WTC11 (cell line): Measurements from ENCODE around the gene SPINK8. TPM values are rescaled to one million over a fixed set of nuclear protein-coding genes. Genes with fewer than 3 reads are reported as not detected.

Source experiments
- ATAC-seq: fragments of 200-7000 bp; cut with Tn5 transposase; 2 replicates; pipeline ENCODE4 v1.10.0; 2021; ENCODE audit warnings: mild to moderate bottlenecking, moderate library complexity
- CTCF ChIA-PET: fragments of 300-600 bp; sonication (Branson Sonifier 250); formaldehyde crosslinking; loops from one replicate; lab custom pipeline; 2021; ENCODE audit warnings: antibody characterized with exemption; lab: Charles Lee
- POLR2A ChIA-PET: fragments of 350-600 bp; sonication (Branson Sonifier 250); formaldehyde crosslinking; loops from one replicate; lab custom pipeline; 2021; ENCODE audit warnings: antibody characterized with exemption; lab: Charles Lee
- DNase-seq: peaks from one replicate; pipeline ENCODE4 v3.0.0; 2021; ENCODE audit warnings: low spot score
- H3K27ac Mint-ChIP-seq: 2 replicates; pipeline ENCODE4 v1.8.0; 2021; ENCODE audit warnings: mixed read lengths
- H3K27me3 Mint-ChIP-seq: 2 replicates; pipeline ENCODE4 v1.8.0; 2021; ENCODE audit warnings: low read depth, mild to moderate bottlenecking, moderate library complexity, mixed read lengths
- H3K36me3 Mint-ChIP-seq: 2 replicates; pipeline ENCODE4 v1.8.0; 2021; ENCODE audit warnings: mixed read lengths
- H3K4me1 Mint-ChIP-seq: 2 replicates; pipeline ENCODE4 v1.8.0; 2022; ENCODE audit warnings: mixed read lengths
- H3K4me3 Mint-ChIP-seq: 2 replicates; pipeline ENCODE4 v1.8.0; 2021; ENCODE audit warnings: mild to moderate bottlenecking, moderate library complexity, mixed read lengths
- H3K9me3 Mint-ChIP-seq: 2 replicates; pipeline ENCODE4 v1.8.0; 2021; ENCODE audit warnings: mixed read lengths
- ATF1 ChIP-seq: sonication (generic); formaldehyde crosslinking; IDR thresholded peaks from 2 replicates; pipeline ENCODE4 v1.8.1; 2023; ENCODE audit warnings: mild to moderate bottlenecking, moderate library complexity, missing genetic modification reagents
- GTF2I ChIP-seq: fragments of 250-450 bp; sonication (Bioruptor Pico); conservative IDR thresholded peaks from 2 replicates; pipeline ENCODE4 v1.4.0; 2021; ENCODE audit warnings: mild to moderate bottlenecking
- HMGA2 ChIP-seq: fragments of 250-450 bp; sonication (Bioruptor Pico); IDR thresholded peaks from 2 replicates; pipeline ENCODE4 v1.4.0; 2021; ENCODE audit warnings: mild to moderate bottlenecking, moderate library complexity
- NFATC4 ChIP-seq: fragments of 250-450 bp; sonication (Bioruptor Pico); IDR thresholded peaks from 2 replicates; pipeline ENCODE4 v1.9.0; 2021; ENCODE audit warnings: mild to moderate bottlenecking
- NFE2L1 ChIP-seq: sonication (generic); formaldehyde crosslinking; IDR thresholded peaks from 2 replicates; pipeline ENCODE4 v1.8.1; 2023; ENCODE audit warnings: missing genetic modification reagents
- NFYB ChIP-seq: sonication (generic); formaldehyde crosslinking; conservative IDR thresholded peaks from 2 replicates; pipeline ENCODE4 v1.8.0; 2022; ENCODE audit warnings: low read depth, missing genetic modification reagents
- RELA ChIP-seq: sonication (generic); formaldehyde crosslinking; IDR thresholded peaks from 2 replicates; pipeline ENCODE4 v1.8.1; 2022; ENCODE audit warnings: missing genetic modification reagents, mild to moderate bottlenecking, borderline replicate concordance
- SMAD4 ChIP-seq: sonication (generic); formaldehyde crosslinking; IDR thresholded peaks from 2 replicates; pipeline ENCODE4 v1.8.0; 2022; ENCODE audit warnings: mild to moderate bottlenecking, missing genetic modification reagents
- SP1 ChIP-seq: sonication (generic); formaldehyde crosslinking; conservative IDR thresholded peaks from 2 replicates; pipeline ENCODE4 v1.8.1; 2022; ENCODE audit warnings: missing genetic modification reagents
- TEAD1 ChIP-seq: sonication (generic); formaldehyde crosslinking; IDR thresholded peaks from 2 replicates; pipeline ENCODE4 v1.8.0; 2022; ENCODE audit warnings: mild to moderate bottlenecking, missing genetic modification reagents
- TP53 ChIP-seq: sonication (generic); formaldehyde crosslinking; IDR thresholded peaks from 2 replicates; pipeline ENCODE4 v1.8.1; 2023; ENCODE audit warnings: mild to moderate bottlenecking, missing genetic modification reagents
- ZNF416 ChIP-seq: fragments of 250-450 bp; sonication (Bioruptor Pico); IDR thresholded peaks from 2 replicates; pipeline ENCODE4 v1.9.0; 2021; ENCODE audit warnings: mild to moderate bottlenecking, inconsistent platforms
- ZNF423 ChIP-seq: fragments of 250-450 bp; sonication (Bioruptor Pico); IDR thresholded peaks from 2 replicates; pipeline ENCODE4 v2.1.2; 2022; ENCODE audit warnings: mild to moderate bottlenecking, moderate library complexity
- ZNF671 ChIP-seq: fragments of 250-450 bp; sonication (Bioruptor Pico); IDR thresholded peaks from 2 replicates; pipeline ENCODE4 v1.8.0; 2021; ENCODE audit warnings: mild to moderate bottlenecking
- total RNA-seq: library from RNA; stranded (reverse); gene quantifications from 3 replicates; pipeline ENCODE4 v1.2.3, GENCODE V29; 2021
- TF ChIP-seq, protein P1 (sequence below): fragments of 250-450 bp; sonication (Bioruptor Pico); IDR thresholded peaks from 2 replicates; pipeline ENCODE4 v1.9.0; 2021; ENCODE audit warnings: mild to moderate bottlenecking, borderline replicate concordance
- TF ChIP-seq, protein P2 (sequence below): fragments of 250-450 bp; sonication (Bioruptor Pico); IDR thresholded peaks from 2 replicates; pipeline ENCODE4 v1.8.0; 2021; ENCODE audit warnings: mild to moderate bottlenecking
- TF ChIP-seq, protein P3 (sequence below): sonication (generic); formaldehyde crosslinking; conservative IDR thresholded peaks from 2 replicates; pipeline ENCODE4 v1.8.1; 2023; ENCODE audit warnings: mild to moderate bottlenecking, low read depth, missing genetic modification reagents, moderate library complexity
- TF ChIP-seq, protein P4 (sequence below): sonication (generic); formaldehyde crosslinking; IDR thresholded peaks from 2 replicates; pipeline ENCODE4 v1.8.1; 2023; ENCODE audit warnings: mild to moderate bottlenecking, moderate library complexity, missing genetic modification reagents
- TF ChIP-seq, protein P5 (sequence below): sonication (generic); formaldehyde crosslinking; IDR thresholded peaks from 2 replicates; pipeline ENCODE4 v1.8.1; 2023; ENCODE audit warnings: mild to moderate bottlenecking, missing genetic modification reagents, borderline replicate concordance
- TF ChIP-seq, protein P6 (sequence below): fragments of 200-600 bp; IDR thresholded peaks from 2 replicates; pipeline ENCODE4 v1.8.0; 2022; ENCODE audit warnings: antibody characterized with exemption

SPINK8 gene
- total RNA-seq, 1 experiment from 2014 or later = not detected

DNA sequence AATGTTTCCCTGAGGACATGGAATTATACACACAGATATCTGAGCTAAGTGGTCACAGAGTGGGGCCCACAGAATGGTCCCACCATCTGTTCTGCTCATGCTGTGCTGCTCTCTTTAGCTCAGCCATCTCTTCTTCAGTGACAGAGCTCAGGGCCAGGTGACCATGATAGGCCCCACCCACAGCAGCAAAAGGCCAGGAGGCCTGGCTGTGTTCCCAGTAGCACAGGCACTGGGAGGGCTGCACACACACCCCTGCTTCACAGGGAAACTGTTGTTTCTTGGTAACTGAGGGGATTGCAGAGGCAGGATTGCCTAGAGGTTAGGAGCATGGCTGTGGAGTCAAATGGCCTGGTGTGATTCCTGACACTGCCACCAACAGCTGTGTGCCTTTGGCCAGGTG lies 33.7 kb upstream of the SPINK8 start:
- H3K36me3 Mint-ChIP-seq = peaks cover 2% of the 10 kb centered on the region; the same call in 1 of the 2 replicates
- peaks cover 13% of the 10 kb centered on the region for H3K4me1 Mint-ChIP-seq
- POLR2A ChIA-PET = no interaction called here
- H3K4me3 Mint-ChIP-seq = no peak overlapping the region
- peak; percentile 64 for ATAC-seq
- H3K9me3 Mint-ChIP-seq = peaks cover 22% of the 10 kb centered on the region
- TF ChIP-seq, protein P1, sequence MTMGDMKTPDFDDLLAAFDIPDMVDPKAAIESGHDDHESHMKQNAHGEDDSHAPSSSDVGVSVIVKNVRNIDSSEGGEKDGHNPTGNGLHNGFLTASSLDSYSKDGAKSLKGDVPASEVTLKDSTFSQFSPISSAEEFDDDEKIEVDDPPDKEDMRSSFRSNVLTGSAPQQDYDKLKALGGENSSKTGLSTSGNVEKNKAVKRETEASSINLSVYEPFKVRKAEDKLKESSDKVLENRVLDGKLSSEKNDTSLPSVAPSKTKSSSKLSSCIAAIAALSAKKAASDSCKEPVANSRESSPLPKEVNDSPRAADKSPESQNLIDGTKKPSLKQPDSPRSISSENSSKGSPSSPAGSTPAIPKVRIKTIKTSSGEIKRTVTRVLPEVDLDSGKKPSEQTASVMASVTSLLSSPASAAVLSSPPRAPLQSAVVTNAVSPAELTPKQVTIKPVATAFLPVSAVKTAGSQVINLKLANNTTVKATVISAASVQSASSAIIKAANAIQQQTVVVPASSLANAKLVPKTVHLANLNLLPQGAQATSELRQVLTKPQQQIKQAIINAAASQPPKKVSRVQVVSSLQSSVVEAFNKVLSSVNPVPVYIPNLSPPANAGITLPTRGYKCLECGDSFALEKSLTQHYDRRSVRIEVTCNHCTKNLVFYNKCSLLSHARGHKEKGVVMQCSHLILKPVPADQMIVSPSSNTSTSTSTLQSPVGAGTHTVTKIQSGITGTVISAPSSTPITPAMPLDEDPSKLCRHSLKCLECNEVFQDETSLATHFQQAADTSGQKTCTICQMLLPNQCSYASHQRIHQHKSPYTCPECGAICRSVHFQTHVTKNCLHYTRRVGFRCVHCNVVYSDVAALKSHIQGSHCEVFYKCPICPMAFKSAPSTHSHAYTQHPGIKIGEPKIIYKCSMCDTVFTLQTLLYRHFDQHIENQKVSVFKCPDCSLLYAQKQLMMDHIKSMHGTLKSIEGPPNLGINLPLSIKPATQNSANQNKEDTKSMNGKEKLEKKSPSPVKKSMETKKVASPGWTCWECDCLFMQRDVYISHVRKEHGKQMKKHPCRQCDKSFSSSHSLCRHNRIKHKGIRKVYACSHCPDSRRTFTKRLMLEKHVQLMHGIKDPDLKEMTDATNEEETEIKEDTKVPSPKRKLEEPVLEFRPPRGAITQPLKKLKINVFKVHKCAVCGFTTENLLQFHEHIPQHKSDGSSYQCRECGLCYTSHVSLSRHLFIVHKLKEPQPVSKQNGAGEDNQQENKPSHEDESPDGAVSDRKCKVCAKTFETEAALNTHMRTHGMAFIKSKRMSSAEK = no peak
- no peak for TF ChIP-seq ATF1 (CRISPR knock-in tag)
- TF ChIP-seq HMGA2 (CRISPR knock-in tag) = no peak
- TF ChIP-seq, protein P2, sequence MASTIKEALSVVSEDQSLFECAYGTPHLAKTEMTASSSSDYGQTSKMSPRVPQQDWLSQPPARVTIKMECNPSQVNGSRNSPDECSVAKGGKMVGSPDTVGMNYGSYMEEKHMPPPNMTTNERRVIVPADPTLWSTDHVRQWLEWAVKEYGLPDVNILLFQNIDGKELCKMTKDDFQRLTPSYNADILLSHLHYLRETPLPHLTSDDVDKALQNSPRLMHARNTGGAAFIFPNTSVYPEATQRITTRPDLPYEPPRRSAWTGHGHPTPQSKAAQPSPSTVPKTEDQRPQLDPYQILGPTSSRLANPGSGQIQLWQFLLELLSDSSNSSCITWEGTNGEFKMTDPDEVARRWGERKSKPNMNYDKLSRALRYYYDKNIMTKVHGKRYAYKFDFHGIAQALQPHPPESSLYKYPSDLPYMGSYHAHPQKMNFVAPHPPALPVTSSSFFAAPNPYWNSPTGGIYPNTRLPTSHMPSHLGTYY (CRISPR knock-in tag) = no peak
- no peak for TF ChIP-seq SP1 (CRISPR knock-in tag)
- TF ChIP-seq NFE2L1 (CRISPR knock-in tag) = no peak
- TF ChIP-seq GTF2I (CRISPR knock-in tag) = no peak
- TF ChIP-seq, protein P3, sequence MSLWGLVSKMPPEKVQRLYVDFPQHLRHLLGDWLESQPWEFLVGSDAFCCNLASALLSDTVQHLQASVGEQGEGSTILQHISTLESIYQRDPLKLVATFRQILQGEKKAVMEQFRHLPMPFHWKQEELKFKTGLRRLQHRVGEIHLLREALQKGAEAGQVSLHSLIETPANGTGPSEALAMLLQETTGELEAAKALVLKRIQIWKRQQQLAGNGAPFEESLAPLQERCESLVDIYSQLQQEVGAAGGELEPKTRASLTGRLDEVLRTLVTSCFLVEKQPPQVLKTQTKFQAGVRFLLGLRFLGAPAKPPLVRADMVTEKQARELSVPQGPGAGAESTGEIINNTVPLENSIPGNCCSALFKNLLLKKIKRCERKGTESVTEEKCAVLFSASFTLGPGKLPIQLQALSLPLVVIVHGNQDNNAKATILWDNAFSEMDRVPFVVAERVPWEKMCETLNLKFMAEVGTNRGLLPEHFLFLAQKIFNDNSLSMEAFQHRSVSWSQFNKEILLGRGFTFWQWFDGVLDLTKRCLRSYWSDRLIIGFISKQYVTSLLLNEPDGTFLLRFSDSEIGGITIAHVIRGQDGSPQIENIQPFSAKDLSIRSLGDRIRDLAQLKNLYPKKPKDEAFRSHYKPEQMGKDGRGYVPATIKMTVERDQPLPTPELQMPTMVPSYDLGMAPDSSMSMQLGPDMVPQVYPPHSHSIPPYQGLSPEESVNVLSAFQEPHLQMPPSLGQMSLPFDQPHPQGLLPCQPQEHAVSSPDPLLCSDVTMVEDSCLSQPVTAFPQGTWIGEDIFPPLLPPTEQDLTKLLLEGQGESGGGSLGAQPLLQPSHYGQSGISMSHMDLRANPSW (CRISPR knock-in tag) = no peak
- no peak for TF ChIP-seq ZNF416
- no peak for TF ChIP-seq NFATC4 (CRISPR knock-in tag)
- no peak for TF ChIP-seq TP53 (CRISPR knock-in tag)
- TF ChIP-seq ZNF423 (CRISPR knock-in tag) = no peak
- no peak for TF ChIP-seq RELA (CRISPR knock-in tag)
- H3K27me3 Mint-ChIP-seq = peaks cover 21% of the 10 kb centered on the region
- no peak overlapping the region for H3K27ac Mint-ChIP-seq
- CTCF ChIA-PET = interaction anchor here (0.7 to 2.7 kb wide), 4 partner anchors 10 to 172 kb away, joined by 3 to 9 read pairs (median 6); no protein-coding TSS in a partner anchor
- no peak for DNase-seq

DNA sequence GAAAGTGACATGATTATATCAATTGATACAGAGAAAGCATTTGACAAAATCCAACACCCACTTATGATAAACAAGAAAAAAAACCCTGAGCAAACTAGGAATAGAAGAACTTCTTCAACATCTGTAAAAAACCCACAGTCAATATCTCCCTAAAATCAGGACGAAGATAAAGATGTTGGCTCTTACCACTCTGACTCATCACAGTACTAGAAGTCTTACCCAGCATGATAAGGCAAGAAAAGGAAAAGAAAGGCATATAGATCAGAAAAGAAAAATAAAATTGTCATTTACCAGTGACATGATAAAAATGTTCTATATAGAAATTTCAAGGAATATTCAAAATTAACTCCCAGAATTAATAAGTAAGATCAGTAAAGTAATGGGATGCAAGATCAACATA lies 31.4 kb upstream of the SPINK8 start:
- Mint-ChIP-seq H3K4me3 (no peak overlapping the region), H3K4me1 (peaks cover 5% of the 10 kb centered on the region), H3K36me3 (peaks cover 11% of the 10 kb centered on the region; the same call in 1 of the 2 replicates), H3K27ac (no peak overlapping the region), H3K27me3 (peaks cover 27% of the 10 kb centered on the region), H3K9me3 (peaks cover 40% of the 10 kb centered on the region)
- ATAC-seq = no peak
- ChIA-PET CTCF (no interaction called here), POLR2A (interaction anchor here (0.6 kb wide), 1 partner anchor 29 kb away, joined by 3 read pairs; no protein-coding TSS in a partner anchor)
- DNase-seq = no peak
- TF ChIP-seq, protein P4, sequence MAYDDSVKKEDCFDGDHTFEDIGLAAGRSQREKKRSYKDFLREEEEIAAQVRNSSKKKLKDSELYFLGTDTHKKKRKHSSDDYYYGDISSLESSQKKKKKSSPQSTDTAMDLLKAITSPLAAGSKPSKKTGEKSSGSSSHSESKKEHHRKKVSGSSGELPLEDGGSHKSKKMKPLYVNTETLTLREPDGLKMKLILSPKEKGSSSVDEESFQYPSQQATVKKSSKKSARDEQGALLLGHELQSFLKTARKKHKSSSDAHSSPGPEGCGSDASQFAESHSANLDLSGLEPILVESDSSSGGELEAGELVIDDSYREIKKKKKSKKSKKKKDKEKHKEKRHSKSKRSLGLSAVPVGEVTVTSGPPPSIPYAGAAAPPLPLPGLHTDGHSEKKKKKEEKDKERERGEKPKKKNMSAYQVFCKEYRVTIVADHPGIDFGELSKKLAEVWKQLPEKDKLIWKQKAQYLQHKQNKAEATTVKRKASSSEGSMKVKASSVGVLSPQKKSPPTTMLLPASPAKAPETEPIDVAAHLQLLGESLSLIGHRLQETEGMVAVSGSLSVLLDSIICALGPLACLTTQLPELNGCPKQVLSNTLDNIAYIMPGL = no peak
- no peak for TF ChIP-seq TP53 (CRISPR knock-in tag)
- no peak for TF ChIP-seq NFYB (CRISPR knock-in tag)
- TF ChIP-seq, protein P5, sequence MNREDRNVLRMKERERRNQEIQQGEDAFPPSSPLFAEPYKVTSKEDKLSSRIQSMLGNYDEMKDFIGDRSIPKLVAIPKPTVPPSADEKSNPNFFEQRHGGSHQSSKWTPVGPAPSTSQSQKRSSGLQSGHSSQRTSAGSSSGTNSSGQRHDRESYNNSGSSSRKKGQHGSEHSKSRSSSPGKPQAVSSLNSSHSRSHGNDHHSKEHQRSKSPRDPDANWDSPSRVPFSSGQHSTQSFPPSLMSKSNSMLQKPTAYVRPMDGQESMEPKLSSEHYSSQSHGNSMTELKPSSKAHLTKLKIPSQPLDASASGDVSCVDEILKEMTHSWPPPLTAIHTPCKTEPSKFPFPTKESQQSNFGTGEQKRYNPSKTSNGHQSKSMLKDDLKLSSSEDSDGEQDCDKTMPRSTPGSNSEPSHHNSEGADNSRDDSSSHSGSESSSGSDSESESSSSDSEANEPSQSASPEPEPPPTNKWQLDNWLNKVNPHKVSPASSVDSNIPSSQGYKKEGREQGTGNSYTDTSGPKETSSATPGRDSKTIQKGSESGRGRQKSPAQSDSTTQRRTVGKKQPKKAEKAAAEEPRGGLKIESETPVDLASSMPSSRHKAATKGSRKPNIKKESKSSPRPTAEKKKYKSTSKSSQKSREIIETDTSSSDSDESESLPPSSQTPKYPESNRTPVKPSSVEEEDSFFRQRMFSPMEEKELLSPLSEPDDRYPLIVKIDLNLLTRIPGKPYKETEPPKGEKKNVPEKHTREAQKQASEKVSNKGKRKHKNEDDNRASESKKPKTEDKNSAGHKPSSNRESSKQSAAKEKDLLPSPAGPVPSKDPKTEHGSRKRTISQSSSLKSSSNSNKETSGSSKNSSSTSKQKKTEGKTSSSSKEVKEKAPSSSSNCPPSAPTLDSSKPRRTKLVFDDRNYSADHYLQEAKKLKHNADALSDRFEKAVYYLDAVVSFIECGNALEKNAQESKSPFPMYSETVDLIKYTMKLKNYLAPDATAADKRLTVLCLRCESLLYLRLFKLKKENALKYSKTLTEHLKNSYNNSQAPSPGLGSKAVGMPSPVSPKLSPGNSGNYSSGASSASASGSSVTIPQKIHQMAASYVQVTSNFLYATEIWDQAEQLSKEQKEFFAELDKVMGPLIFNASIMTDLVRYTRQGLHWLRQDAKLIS (CRISPR knock-in tag) = no peak
- TF ChIP-seq ZNF671 (CRISPR knock-in tag) = no peak
- TF ChIP-seq TEAD1 (CRISPR knock-in tag) = no peak
- no peak for TF ChIP-seq SMAD4
- TF ChIP-seq, protein P6, sequence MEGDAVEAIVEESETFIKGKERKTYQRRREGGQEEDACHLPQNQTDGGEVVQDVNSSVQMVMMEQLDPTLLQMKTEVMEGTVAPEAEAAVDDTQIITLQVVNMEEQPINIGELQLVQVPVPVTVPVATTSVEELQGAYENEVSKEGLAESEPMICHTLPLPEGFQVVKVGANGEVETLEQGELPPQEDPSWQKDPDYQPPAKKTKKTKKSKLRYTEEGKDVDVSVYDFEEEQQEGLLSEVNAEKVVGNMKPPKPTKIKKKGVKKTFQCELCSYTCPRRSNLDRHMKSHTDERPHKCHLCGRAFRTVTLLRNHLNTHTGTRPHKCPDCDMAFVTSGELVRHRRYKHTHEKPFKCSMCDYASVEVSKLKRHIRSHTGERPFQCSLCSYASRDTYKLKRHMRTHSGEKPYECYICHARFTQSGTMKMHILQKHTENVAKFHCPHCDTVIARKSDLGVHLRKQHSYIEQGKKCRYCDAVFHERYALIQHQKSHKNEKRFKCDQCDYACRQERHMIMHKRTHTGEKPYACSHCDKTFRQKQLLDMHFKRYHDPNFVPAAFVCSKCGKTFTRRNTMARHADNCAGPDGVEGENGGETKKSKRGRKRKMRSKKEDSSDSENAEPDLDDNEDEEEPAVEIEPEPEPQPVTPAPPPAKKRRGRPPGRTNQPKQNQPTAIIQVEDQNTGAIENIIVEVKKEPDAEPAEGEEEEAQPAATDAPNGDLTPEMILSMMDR = no peak
